Endodermal cell (in vitro differentiated cells): ENCODE measurements around the gene CEP85L. TPM values are rescaled to one million over a fixed set of nuclear protein-coding genes. Genes with fewer than 3 reads are reported as not detected.

ENCODE experiments used
- DNase-seq: peaks from one replicate; pipeline ENCODE4 v3.0.0-alpha.2; 2017
- H3K27ac ChIP-seq: 2 replicates; pipeline ENCODE4 v1.5.1; 2013; ENCODE audit warnings: mild to moderate bottlenecking, low read depth, low read length, moderate library complexity
- H3K27me3 ChIP-seq: 2 replicates; pipeline ENCODE4 v1.6.1; 2013; ENCODE audit warnings: mild to moderate bottlenecking, low read length, moderate library complexity; ENCODE audit not compliant: insufficient read depth, control insufficient read depth, poor library complexity, severe bottlenecking
- H3K36me3 ChIP-seq: 2 replicates; pipeline ENCODE4 v1.7.0; 2013; ENCODE audit warnings: mild to moderate bottlenecking, low read length, moderate library complexity; ENCODE audit not compliant: control insufficient read depth, insufficient read depth
- H3K4me1 ChIP-seq: one replicate; pipeline ENCODE4 v1.7.0; 2013; ENCODE audit warnings: low read length; ENCODE audit not compliant: control insufficient read depth, insufficient read depth
- H3K4me3 ChIP-seq: 2 replicates; pipeline ENCODE4 v1.5.1; 2013; ENCODE audit warnings: mild to moderate bottlenecking, low read length, moderate library complexity
- H3K9ac ChIP-seq: 2 replicates; pipeline ENCODE4 v1.6.1; 2013; ENCODE audit warnings: mild to moderate bottlenecking, low read length, moderate library complexity; ENCODE audit not compliant: poor library complexity, severe bottlenecking; ENCODE audit errors: extremely low read depth
- H3K9me3 ChIP-seq: 2 replicates; pipeline ENCODE4 v1.6.1; 2013; ENCODE audit warnings: mild to moderate bottlenecking, low read length, moderate library complexity; ENCODE audit not compliant: control insufficient read depth
- H3K27ac Mint-ChIP-seq: 2 replicates; pipeline ENCODE4 v1.8.0; 2020; ENCODE audit warnings: mixed read lengths
- H3K27me3 Mint-ChIP-seq: 2 replicates; pipeline ENCODE4 v1.8.0; 2021; ENCODE audit warnings: mild to moderate bottlenecking, mixed read lengths; ENCODE audit not compliant: insufficient read depth
- H3K36me3 Mint-ChIP-seq: 2 replicates; pipeline ENCODE4 v1.8.0; 2020; ENCODE audit warnings: low read depth, mixed read lengths
- H3K4me1 Mint-ChIP-seq: 2 replicates; pipeline ENCODE4 v1.8.0; 2020; ENCODE audit warnings: mixed read lengths
- H3K4me3 Mint-ChIP-seq: 2 replicates; pipeline ENCODE4 v1.8.0; 2020; ENCODE audit warnings: mild to moderate bottlenecking, moderate library complexity, mixed read lengths
- H3K9me3 Mint-ChIP-seq: 2 replicates; pipeline ENCODE4 v1.8.0; 2020; ENCODE audit warnings: mild to moderate bottlenecking, mixed read lengths
- CTCF ChIP-seq: fragments of 200-600 bp; sonication (generic); conservative IDR thresholded peaks from 2 replicates; pipeline ENCODE4 v1.5.0; 2021; ENCODE audit warnings: antibody characterized with exemption, mild to moderate bottlenecking
- WGBS, 2 experiments: methylation state at CpG; one replicate each; pipeline versions ENCODE4 v1.1.5 to v1.1.7; 2013; ENCODE audit warnings: missing lambda C conversion rate in 2 of 2, mixed read lengths in 1 of 2; ENCODE audit not compliant: insufficient coverage in 1 of 2, insufficient read length in 1 of 2; 5-methylcytosine and 5-hydroxymethylcytosine counted together
- total RNA-seq, 2 donors: library from RNA; stranded (reverse); fragmentation: NEBNext Ultra II Directional in 1 of 2; extraction: Animal tissue kit (Norgen Biotek cat#: 25700) in 1 of 2; gene quantifications; 2 replicates in 1 of 2; 3 replicates in 1 of 2; pipeline ENCODE4 v1.2.1, GENCODE V29; 2021

The CEP85L gene
- total RNA-seq, 2 donors from 2014 or later = 6.7 to 10.2 TPM

GRCh38 chr6:118697554-118697953, 46.2 kb upstream of the CEP85L start:
- H3K4me3 Mint-ChIP-seq = no peak overlapping the region
- Histone ChIP-seq H3K4me1 (no peaks in the 10 kb centered on the region), H3K36me3 (no peaks in the 10 kb centered on the region), H3K4me3 (no peak overlapping the region), H3K9me3 (no peaks in the 10 kb centered on the region), H3K9ac (no peak overlapping the region), H3K27ac (no peak overlapping the region), H3K27me3 (no peaks in the 10 kb centered on the region)
- no peaks in the 10 kb centered on the region for H3K27me3 Mint-ChIP-seq
- no peak for TF ChIP-seq CTCF
- H3K4me1 Mint-ChIP-seq = no peaks in the 10 kb centered on the region
- no peaks in the 10 kb centered on the region for H3K36me3 Mint-ChIP-seq
- 89 to 100% methylated on average over 3 of the region's 3 CpGs for WGBS, 2 experiments
- H3K27ac Mint-ChIP-seq = no peak overlapping the region
- DNase-seq = no peak
- H3K9me3 Mint-ChIP-seq = no peaks in the 10 kb centered on the region

GRCh38 chr6:118696271-118696670, 44.9 kb upstream of the CEP85L start:
- Mint-ChIP-seq H3K27me3 (no peaks in the 10 kb centered on the region), H3K36me3 (no peaks in the 10 kb centered on the region), H3K4me3 (no peak overlapping the region), H3K27ac (no peak overlapping the region), H3K4me1 (no peaks in the 10 kb centered on the region), H3K9me3 (no peaks in the 10 kb centered on the region)
- H3K27ac ChIP-seq = no peak overlapping the region
- no peaks in the 10 kb centered on the region for H3K9me3 ChIP-seq
- no peak for TF ChIP-seq CTCF
- 88% methylated on average over 1 of the region's 1 CpG; no CpG with 5 or more reads in 1 of the 2 experiments for WGBS, 2 experiments
- no peaks in the 10 kb centered on the region for H3K36me3 ChIP-seq
- H3K9ac ChIP-seq = no peak overlapping the region
- H3K27me3 ChIP-seq = no peaks in the 10 kb centered on the region
- no peak for DNase-seq
- no peaks in the 10 kb centered on the region for H3K4me1 ChIP-seq
- no peak overlapping the region for H3K4me3 ChIP-seq

GRCh38 chr6:118693562-118693961, 42.2 kb upstream of the CEP85L start:
- H3K4me3 Mint-ChIP-seq = no peak overlapping the region
- H3K27ac ChIP-seq = no peak overlapping the region
- H3K27me3 Mint-ChIP-seq = no peaks in the 10 kb centered on the region
- H3K4me3 ChIP-seq = no peak overlapping the region
- no peaks in the 10 kb centered on the region for H3K36me3 ChIP-seq
- H3K4me1 Mint-ChIP-seq = no peaks in the 10 kb centered on the region
- no peak for TF ChIP-seq CTCF
- WGBS, 2 experiments = 80 to 86% methylated on average over 1 of the region's 1 CpG
- H3K36me3 Mint-ChIP-seq = no peaks in the 10 kb centered on the region
- DNase-seq = no peak
- H3K9me3 ChIP-seq = no peaks in the 10 kb centered on the region
- H3K4me1 ChIP-seq = no peaks in the 10 kb centered on the region
- H3K27me3 ChIP-seq = no peaks in the 10 kb centered on the region
- no peak overlapping the region for H3K9ac ChIP-seq
- no peaks in the 10 kb centered on the region for H3K9me3 Mint-ChIP-seq
- no peak overlapping the region for H3K27ac Mint-ChIP-seq
